Measurements from ENCODE around the gene TEX53.

TEX53 gene

GRCh38 chr9:114657705-114658104 lies at the start of gene TEX53:
TEX53 (minus strand) TSS chr9:114657805; CDS start chr9:114657774, 31 bp downstream.
- DNase-seq (ENCODE audit: low read depth): no peak

GRCh38 chr9:114706711-114707110 lies 49.1 kb upstream of the TEX53 start:
- no peak for DNase-seq (ENCODE audit: low read depth)

GRCh38 chr9:114701988-114702387 lies 44.4 kb upstream of the TEX53 start:
- no peak for DNase-seq (ENCODE audit: low read depth)

- no peak for DNase-seq (ENCODE audit: low read depth)
Observed at GRCh38 chr9:114697951-114698351, 40.3 kb upstream of the TEX53 start.

GRCh38 chr9:114696814-114697544 lies 39.4 kb upstream of the TEX53 start:
- DNase-seq (ENCODE audit: low read depth): no peak

GRCh38 chr9:114695948-114696347 lies 38.3 kb upstream of the TEX53 start:
- DNase-seq (ENCODE audit: low read depth): no peak

GRCh38 chr9:114694719-114695269 lies 37.2 kb upstream of the TEX53 start:
- DNase-seq (ENCODE audit: low read depth): no peak

- no peak for DNase-seq (ENCODE audit: low read depth)
Observed at GRCh38 chr9:114694146-114694545, 36.5 kb upstream of the TEX53 start.

- DNase-seq (ENCODE audit: low read depth): no peak
Observed at GRCh38 chr9:114693248-114693855, 35.7 kb upstream of the TEX53 start.

- no peak for DNase-seq (ENCODE audit: low read depth)
Observed at GRCh38 chr9:114691956-114692295, 34.3 kb upstream of the TEX53 start.

- peak; percentile 20 for DNase-seq (ENCODE audit: low read depth)
Observed at GRCh38 chr9:114691046-114691955, 33.7 kb upstream of the TEX53 start.

GRCh38 chr9:114690308-114690707 lies 32.7 kb upstream of the TEX53 start:
- no peak for DNase-seq (ENCODE audit: low read depth)

- DNase-seq (ENCODE audit: low read depth): no peak
Observed at GRCh38 chr9:114689813-114690212, 32.2 kb upstream of the TEX53 start.

GRCh38 chr9:114688909-114689610 lies 31.5 kb upstream of the TEX53 start:
- no peak for DNase-seq (ENCODE audit: low read depth)

GRCh38 chr9:114688379-114688778 lies 30.8 kb upstream of the TEX53 start:
- no peak for DNase-seq (ENCODE audit: low read depth)

GRCh38 chr9:114687034-114687433 lies 29.4 kb upstream of the TEX53 start:
- DNase-seq (ENCODE audit: low read depth): no peak

- no peak for DNase-seq (ENCODE audit: low read depth)
Observed at GRCh38 chr9:114685951-114686350, 28.3 kb upstream of the TEX53 start.

- DNase-seq (ENCODE audit: low read depth): no peak
Observed at GRCh38 chr9:114684036-114684435, 26.4 kb upstream of the TEX53 start.

GRCh38 chr9:114682846-114683245 lies 25.2 kb upstream of the TEX53 start:
- no peak for DNase-seq (ENCODE audit: low read depth)

- peak; percentile 62 for DNase-seq (ENCODE audit: low read depth)
Observed at GRCh38 chr9:114681594-114682332, 24.2 kb upstream of the TEX53 start, which contains the start of gene TEX48. TEX48 (minus strand) TSS chr9:114682192; CDS start chr9:114671723, 10,469 bp downstream.

Data from stimulated activated CD8-positive, alpha-beta memory T cell treated with anti-CD3 and anti-CD28 coated beads, Interleukin-15, amount 100 ng/mL, for 1 hour (primary cell).